ENCODE measurements around the gene TMEM26.

TMEM26 gene

DNA sequence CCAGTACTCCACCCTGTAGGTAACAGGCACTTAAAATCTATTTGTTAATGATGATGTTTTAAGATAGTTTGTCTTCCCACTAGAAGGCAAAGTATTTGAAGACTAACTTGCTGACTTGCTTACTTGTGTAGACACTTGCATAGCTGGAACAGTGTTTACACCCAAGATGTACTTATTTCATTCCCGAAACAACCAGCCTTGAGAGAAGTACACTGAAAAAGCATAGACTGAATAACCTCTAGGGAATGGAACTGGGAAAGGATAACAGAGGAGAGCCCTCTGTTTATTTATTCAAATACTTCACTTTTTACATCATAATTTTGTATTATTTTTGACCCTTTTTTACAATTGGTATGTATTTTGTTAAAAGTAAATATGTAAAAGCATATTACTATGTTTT is 33.1 kb upstream of the TMEM26 start:
- DNase-seq, result no peak
- no peaks in the 10 kb centered on the region for H3K27me3 ChIP-seq (ENCODE audit: insufficient read depth, low read depth, severe bottlenecking)
- H3K9me3 ChIP-seq (ENCODE audit: severe bottlenecking), result no peaks in the 10 kb centered on the region
- H3K4me3 ChIP-seq (ENCODE audit: low read depth, low read length), result no peak overlapping the region
- H3K27ac ChIP-seq, result no peak overlapping the region
- H3K36me3 ChIP-seq, result no peaks in the 10 kb centered on the region
- TF ChIP-seq, protein P1, sequence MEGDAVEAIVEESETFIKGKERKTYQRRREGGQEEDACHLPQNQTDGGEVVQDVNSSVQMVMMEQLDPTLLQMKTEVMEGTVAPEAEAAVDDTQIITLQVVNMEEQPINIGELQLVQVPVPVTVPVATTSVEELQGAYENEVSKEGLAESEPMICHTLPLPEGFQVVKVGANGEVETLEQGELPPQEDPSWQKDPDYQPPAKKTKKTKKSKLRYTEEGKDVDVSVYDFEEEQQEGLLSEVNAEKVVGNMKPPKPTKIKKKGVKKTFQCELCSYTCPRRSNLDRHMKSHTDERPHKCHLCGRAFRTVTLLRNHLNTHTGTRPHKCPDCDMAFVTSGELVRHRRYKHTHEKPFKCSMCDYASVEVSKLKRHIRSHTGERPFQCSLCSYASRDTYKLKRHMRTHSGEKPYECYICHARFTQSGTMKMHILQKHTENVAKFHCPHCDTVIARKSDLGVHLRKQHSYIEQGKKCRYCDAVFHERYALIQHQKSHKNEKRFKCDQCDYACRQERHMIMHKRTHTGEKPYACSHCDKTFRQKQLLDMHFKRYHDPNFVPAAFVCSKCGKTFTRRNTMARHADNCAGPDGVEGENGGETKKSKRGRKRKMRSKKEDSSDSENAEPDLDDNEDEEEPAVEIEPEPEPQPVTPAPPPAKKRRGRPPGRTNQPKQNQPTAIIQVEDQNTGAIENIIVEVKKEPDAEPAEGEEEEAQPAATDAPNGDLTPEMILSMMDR (IDR thresholded peaks at IDR 0.05; ENCODE audit: low read depth, low read length), result no peak

DNA sequence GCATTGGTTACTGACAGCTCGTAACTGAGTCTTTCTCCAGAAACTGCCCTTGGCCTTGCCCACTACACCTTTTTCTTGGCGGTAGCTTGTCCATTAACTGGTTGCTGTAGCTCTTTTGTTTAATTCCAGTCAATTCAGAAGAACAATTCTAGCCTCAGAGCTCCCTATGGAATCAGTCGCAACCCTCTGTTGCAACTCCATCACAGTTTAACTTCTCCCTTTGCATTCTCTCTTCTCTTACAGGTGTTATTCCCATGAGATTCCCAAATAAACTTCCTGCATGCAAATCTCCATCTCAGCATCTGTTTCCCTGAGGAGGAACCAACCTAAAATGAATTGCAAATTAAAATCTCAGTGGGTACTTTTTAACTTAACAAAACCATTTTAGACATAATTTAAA is 28.4 kb upstream of the TMEM26 start:
- H3K9me3 ChIP-seq (ENCODE audit: severe bottlenecking), result no peaks in the 10 kb centered on the region
- no peak overlapping the region for H3K27ac ChIP-seq
- no peaks in the 10 kb centered on the region for H3K36me3 ChIP-seq
- no peak overlapping the region for H3K4me3 ChIP-seq (ENCODE audit: low read depth, low read length)
- TF ChIP-seq, protein P1 (IDR thresholded peaks at IDR 0.05; ENCODE audit: low read depth, low read length), result no peak
- DNase-seq, result no peak
- no peaks in the 10 kb centered on the region for H3K27me3 ChIP-seq (ENCODE audit: insufficient read depth, low read depth, severe bottlenecking)

DNA sequence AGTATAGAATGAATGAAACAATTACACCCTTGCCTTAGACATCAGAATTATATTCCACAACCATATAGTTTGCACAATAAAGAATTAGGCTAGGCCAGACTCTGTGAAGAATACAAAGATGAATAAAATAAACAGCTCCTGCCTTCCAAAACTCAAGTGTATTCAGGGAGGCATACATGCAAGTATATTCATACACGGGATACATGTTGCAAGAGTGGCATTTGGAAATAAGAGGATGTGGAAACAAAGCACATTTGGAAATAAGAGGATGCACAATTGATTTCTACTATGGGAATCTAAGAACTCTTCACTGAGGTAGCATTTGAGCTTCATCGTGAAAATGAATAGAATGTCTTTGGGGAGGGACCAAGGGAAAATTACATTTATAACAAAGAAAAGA is 27.0 kb upstream of the TMEM26 start:
- no peak overlapping the region for H3K4me3 ChIP-seq (ENCODE audit: low read depth, low read length)
- no peaks in the 10 kb centered on the region for H3K27me3 ChIP-seq (ENCODE audit: insufficient read depth, low read depth, severe bottlenecking)
- no peaks in the 10 kb centered on the region for H3K36me3 ChIP-seq
- no peak for DNase-seq
- no peaks in the 10 kb centered on the region for H3K9me3 ChIP-seq (ENCODE audit: severe bottlenecking)
- TF ChIP-seq, protein P1 (IDR thresholded peaks at IDR 0.05; ENCODE audit: low read depth, low read length), result no peak
- no peak overlapping the region for H3K27ac ChIP-seq

DNA sequence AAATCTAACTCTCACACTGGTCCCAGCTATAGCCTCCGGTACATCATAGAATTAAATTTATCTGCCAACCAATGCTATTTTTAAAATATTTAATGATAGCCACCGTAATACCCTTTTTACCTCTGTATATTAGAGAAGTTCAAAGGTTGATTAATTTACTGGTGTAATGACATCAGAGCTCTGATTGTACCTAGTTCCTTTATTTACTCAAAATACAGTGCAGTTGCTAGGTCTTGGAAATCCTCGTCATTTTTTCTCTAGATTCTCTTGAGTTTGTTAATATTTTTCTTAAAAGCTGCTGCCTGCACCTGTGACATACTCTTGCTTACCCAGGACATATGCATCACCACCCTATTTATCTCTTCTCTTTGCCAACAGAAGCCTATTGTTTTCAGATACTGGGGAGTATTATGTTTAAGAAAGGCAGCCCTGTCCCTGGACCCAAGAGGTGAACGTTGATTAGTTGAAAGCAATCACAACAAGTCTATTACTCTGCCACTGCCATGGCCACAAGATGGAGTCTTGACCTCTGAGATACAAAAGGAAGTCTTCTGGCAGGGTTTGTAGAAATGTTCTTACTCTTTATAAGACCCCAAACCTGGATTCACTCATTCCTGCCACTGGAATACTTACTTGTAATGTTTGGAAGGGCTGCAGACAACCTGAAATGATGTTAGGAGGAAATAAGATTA is 25.6 kb upstream of the TMEM26 start:
- Histone ChIP-seq H3K4me3 (ENCODE audit: low read depth, low read length) (no peak overlapping the region), H3K27me3 (ENCODE audit: insufficient read depth, low read depth, severe bottlenecking) (no peaks in the 10 kb centered on the region), H3K9me3 (ENCODE audit: severe bottlenecking) (no peaks in the 10 kb centered on the region), H3K36me3 (no peaks in the 10 kb centered on the region), H3K27ac (no peak overlapping the region)
- no peak for DNase-seq
- TF ChIP-seq, protein P1 (IDR thresholded peaks at IDR 0.05; ENCODE audit: low read depth, low read length), result no peak

DNA sequence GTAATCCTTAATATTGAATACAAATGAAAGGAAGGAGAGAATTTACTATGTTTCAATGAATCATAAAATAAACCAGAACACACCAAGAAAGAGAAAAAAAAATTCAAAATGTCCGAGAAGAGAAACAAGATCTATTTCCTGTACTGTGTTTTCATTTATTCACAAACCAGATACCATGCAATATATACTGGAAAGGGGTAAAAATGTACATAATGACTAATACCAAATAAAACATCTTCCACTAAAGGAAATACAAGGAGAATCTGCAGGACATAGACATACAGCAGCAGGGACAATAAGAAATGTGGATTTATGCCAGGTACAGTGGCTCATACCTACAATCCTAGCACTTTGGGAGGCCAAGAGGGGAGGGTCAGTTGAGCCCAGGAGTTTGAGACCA is 24.3 kb upstream of the TMEM26 start:
- no peak for DNase-seq
- TF ChIP-seq, protein P1 (IDR thresholded peaks at IDR 0.05; ENCODE audit: low read depth, low read length), result no peak
- Histone ChIP-seq H3K9me3 (ENCODE audit: severe bottlenecking) (no peaks in the 10 kb centered on the region), H3K4me3 (ENCODE audit: low read depth, low read length) (no peak overlapping the region), H3K27me3 (ENCODE audit: insufficient read depth, low read depth, severe bottlenecking) (no peaks in the 10 kb centered on the region), H3K36me3 (no peaks in the 10 kb centered on the region), H3K27ac (no peak overlapping the region)

DNA sequence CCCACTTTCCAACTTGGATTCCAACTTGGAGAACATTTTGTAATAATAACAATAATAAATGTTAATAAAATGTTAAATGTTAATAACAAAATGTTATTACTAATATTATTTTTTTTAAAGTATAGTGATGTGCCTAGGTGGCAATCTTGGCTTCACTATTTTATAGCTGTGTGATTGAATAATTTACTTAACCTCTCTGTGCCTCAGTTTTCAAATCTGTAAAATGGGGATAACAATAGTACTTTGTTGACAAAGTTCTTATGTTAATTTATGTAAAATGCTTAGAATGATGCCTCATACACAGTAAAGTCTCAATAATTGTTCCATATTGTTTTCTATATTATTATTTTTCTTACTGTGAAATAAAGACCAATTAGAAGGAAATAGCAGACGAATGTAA is 23.3 kb upstream of the TMEM26 start:
- DNase-seq, result no peak
- H3K9me3 ChIP-seq (ENCODE audit: severe bottlenecking), result no peaks in the 10 kb centered on the region
- no peak overlapping the region for H3K27ac ChIP-seq
- H3K4me3 ChIP-seq (ENCODE audit: low read depth, low read length), result no peak overlapping the region
- TF ChIP-seq, protein P1 (IDR thresholded peaks at IDR 0.05; ENCODE audit: low read depth, low read length), result no peak
- H3K27me3 ChIP-seq (ENCODE audit: insufficient read depth, low read depth, severe bottlenecking), result no peaks in the 10 kb centered on the region
- H3K36me3 ChIP-seq, result no peaks in the 10 kb centered on the region
